T-helper 22 cell (primary cell): Measurements from ENCODE around the gene RAD51B.
"Not testable (repeated sequence)": the region's sequence is repeated elsewhere in the genome, so short reads cannot be mapped to it uniquely, and the experiment has no call there.

ENCODE experiments used
- DNase-seq: peaks from one replicate; pipeline ENCODE4 v3.0.0-alpha.2; 2020; ENCODE audit warnings: low read depth

RAD51B gene

GRCh38 chr14:68655911-68656316, 836.3 kb downstream of the RAD51B start:
- DNase-seq = no peak

- DNase-seq = no peak
Measured at GRCh38 chr14:68656452-68656851, 836.9 kb downstream of the RAD51B start.

GRCh38 chr14:68657300-68658028, 837.9 kb downstream of the RAD51B start:
- DNase-seq = no peak

- no peak for DNase-seq
Measured at GRCh38 chr14:68658029-68658509, 838.5 kb downstream of the RAD51B start.

GRCh38 chr14:68658943-68659931, 839.7 kb downstream of the RAD51B start:
- DNase-seq = no peak

GRCh38 chr14:68660495-68660894, 840.9 kb downstream of the RAD51B start:
- DNase-seq = no peak

GRCh38 chr14:68661226-68662225, 841.9 kb downstream of the RAD51B start:
- no peak for DNase-seq

- no peak for DNase-seq
Measured at GRCh38 chr14:68662392-68662791, 842.8 kb downstream of the RAD51B start.

- DNase-seq = not testable (repeated sequence)
Measured at GRCh38 chr14:68662826-68663225, 843.2 kb downstream of the RAD51B start.

- no peak for DNase-seq
Measured at GRCh38 chr14:68663385-68664076, 844.0 kb downstream of the RAD51B start.

GRCh38 chr14:68664225-68664681, 844.7 kb downstream of the RAD51B start:
- no peak for DNase-seq

GRCh38 chr14:68665131-68665530, 845.6 kb downstream of the RAD51B start:
- DNase-seq = no peak

- no peak for DNase-seq
Measured at GRCh38 chr14:68665792-68666204, 846.2 kb downstream of the RAD51B start.

GRCh38 chr14:68666236-68666635, 846.7 kb downstream of the RAD51B start:
- no peak for DNase-seq

GRCh38 chr14:68666899-68667298, 847.3 kb downstream of the RAD51B start:
- no peak for DNase-seq

- no peak for DNase-seq
Measured at GRCh38 chr14:68667313-68667791, 847.8 kb downstream of the RAD51B start.

- DNase-seq = no peak
Measured at GRCh38 chr14:68668028-68668427, 848.4 kb downstream of the RAD51B start.

GRCh38 chr14:68668531-68668930, 849.0 kb downstream of the RAD51B start:
- no peak for DNase-seq

- no peak for DNase-seq
Measured at GRCh38 chr14:68669111-68669511, 849.5 kb downstream of the RAD51B start.

- no peak for DNase-seq
Measured at GRCh38 chr14:68669603-68670358, 850.2 kb downstream of the RAD51B start.
